Peyer's patch (tissue), 4 donors: Measurements from ENCODE around the gene ST6GALNAC4. TPM values are rescaled to one million over a fixed set of nuclear protein-coding genes. Genes with fewer than 3 reads are reported as not detected.

ENCODE experiments used
- DNase-seq, 3 donors: peaks; one replicate each; pipeline ENCODE4 v3.0.0-alpha.2; 2017 to 2019
- H3K27ac ChIP-seq, 4 donors: fragments of 200-600 bp; sonication (generic); one replicate each; pipeline ENCODE4 v1.5.1; 2016 to 2019
- H3K27me3 ChIP-seq, 2 donors: fragments of 200-600 bp; sonication (generic); one replicate each; pipeline ENCODE4 v1.5.1; 2019
- H3K36me3 ChIP-seq, 3 donors: fragments of 200-600 bp; sonication (generic); one replicate each; pipeline ENCODE4 v1.5.1; 2016 to 2019
- H3K4me1 ChIP-seq, 4 donors: fragments of 200-600 bp; sonication (generic); one replicate each; pipeline ENCODE4 v1.5.1; 2016 to 2019
- H3K4me3 ChIP-seq, 4 donors: fragments of 200-600 bp; sonication (generic); 1 replicate in 3 of 4; 2 replicates in 1 of 4; pipeline ENCODE4 v1.5.1; 2016 to 2019; ENCODE audit warnings: mild to moderate bottlenecking in 1 of 4
- H3K9me3 ChIP-seq, 4 donors: fragments of 200-600 bp; sonication (generic); one replicate each; pipeline ENCODE4 v1.5.1; 2016 to 2019; ENCODE audit warnings: mild to moderate bottlenecking in 1 of 4
- POLR2A ChIP-seq, 2 donors: fragments of 450-650 bp; IDR thresholded peaks; one replicate each; pipeline ENCODE4 v1.5.1; 2017; ENCODE audit warnings: antibody characterized with exemption in 2 of 2, mild to moderate bottlenecking in 2 of 2, moderate library complexity in 2 of 2
- total RNA-seq, 4 donors: library from RNA; depleted of rRNA; stranded (reverse); fragments of >200 nt; gene quantifications; one replicate each; pipeline ENCODE4 v1.1.0, GENCODE V29; 2016
- TF ChIP-seq, protein P1 (sequence below), 6 experiments: fragments of 450-650 bp in 4 of 6; fragments of 200-600 bp in 2 of 6; sonication (generic) in 1 of 6; IDR thresholded peaks; one replicate each; pipeline ENCODE4 v1.5.1; 2017 to 2019; ENCODE audit warnings: antibody characterized with exemption in 6 of 6, mild to moderate bottlenecking in 3 of 6, moderate library complexity in 1 of 6

Gene ST6GALNAC4
- total RNA-seq, 4 donors from 2014 or later: 39.9 to 119 (median 46.7) TPM

DNA sequence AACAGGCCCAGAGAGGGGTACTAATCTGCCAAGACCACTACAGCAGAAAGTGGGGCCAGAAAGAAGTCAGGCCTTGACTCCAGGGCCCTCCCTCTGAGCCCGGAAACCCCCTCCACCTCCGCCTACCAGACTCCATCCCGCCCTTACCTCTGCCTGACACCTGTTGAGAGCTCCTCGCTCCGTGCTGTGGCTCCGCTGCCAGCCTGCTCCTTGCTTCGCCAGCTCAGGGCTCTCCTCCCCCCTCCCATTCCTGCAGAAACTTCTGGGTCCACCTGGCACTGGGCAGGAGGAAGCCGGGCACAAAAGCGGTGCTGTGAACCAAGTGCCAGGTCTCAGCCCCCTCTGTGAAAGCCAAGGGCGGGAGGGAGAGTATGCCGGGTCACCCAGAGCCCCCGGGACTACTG lies 11.1 kb downstream of the ST6GALNAC4 start:
- Histone ChIP-seq H3K27me3 (no peaks in the 10 kb centered on the region), H3K4me1 (peaks cover 0 to 57% (median 46%) of the 10 kb centered on the region in 4 donors), H3K9me3 (no peaks in the 10 kb centered on the region), H3K36me3 (peaks cover 0 to 21% (median 0%) of the 10 kb centered on the region in 3 donors), H3K4me3 (peak overlapping the region in 3 of 4 donors; percentile 10 to 27 (median 16)), H3K27ac (peak overlapping the region; percentile 76 to 96 (median 88))
- peak in 2 of 3 donors; percentile 73 to 76 for DNase-seq
- TF ChIP-seq, protein P1, sequence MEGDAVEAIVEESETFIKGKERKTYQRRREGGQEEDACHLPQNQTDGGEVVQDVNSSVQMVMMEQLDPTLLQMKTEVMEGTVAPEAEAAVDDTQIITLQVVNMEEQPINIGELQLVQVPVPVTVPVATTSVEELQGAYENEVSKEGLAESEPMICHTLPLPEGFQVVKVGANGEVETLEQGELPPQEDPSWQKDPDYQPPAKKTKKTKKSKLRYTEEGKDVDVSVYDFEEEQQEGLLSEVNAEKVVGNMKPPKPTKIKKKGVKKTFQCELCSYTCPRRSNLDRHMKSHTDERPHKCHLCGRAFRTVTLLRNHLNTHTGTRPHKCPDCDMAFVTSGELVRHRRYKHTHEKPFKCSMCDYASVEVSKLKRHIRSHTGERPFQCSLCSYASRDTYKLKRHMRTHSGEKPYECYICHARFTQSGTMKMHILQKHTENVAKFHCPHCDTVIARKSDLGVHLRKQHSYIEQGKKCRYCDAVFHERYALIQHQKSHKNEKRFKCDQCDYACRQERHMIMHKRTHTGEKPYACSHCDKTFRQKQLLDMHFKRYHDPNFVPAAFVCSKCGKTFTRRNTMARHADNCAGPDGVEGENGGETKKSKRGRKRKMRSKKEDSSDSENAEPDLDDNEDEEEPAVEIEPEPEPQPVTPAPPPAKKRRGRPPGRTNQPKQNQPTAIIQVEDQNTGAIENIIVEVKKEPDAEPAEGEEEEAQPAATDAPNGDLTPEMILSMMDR (IDR thresholded peaks at IDR 0.05): no peak

DNA sequence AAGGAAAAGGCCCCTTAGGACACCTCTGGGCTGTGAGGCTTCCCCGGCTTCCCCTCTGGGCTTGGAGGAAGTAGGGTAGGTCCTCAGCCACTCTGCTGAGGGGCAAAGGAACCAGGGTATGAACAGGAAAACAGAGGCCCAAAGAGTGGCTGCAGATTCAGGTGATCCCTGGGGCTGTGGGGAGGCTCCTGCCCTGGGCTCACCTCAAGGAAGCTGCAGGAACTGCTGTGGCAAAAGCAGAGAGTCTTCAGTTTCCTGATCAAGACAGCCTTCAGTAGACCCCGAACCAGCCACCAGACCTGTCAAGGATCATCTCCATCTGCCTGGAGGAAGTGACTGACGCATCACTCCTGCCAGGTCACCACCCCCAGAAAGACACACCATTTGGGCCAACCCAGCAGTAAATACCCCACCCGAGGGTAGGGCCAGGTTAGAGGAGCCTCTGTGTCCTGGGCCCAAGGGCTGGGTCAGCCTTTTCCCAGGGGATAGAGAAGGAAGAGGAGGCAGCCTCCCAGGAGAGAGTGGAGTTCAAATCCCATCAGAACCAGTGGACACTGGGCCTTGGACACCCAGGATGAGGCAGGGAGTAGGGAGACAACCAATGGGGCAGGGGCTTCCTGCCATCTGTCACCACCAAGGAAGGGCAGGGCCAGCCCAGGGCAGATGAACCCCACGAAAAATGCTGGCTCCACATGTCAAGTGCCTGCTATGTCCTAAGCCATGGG lies 11.7 kb downstream of the ST6GALNAC4 start:
- no peak for TF ChIP-seq POLR2A (IDR thresholded peaks at IDR 0.05)
- TF ChIP-seq, protein P1 (IDR thresholded peaks at IDR 0.05): no peak
- peak overlapping the region; percentile 76 to 96 (median 88) for H3K27ac ChIP-seq
- H3K27me3 ChIP-seq: no peaks in the 10 kb centered on the region
- H3K4me1 ChIP-seq: peaks cover 0 to 57% (median 49%) of the 10 kb centered on the region in 4 donors
- H3K36me3 ChIP-seq: peaks cover 0 to 14% (median 0%) of the 10 kb centered on the region in 3 donors
- H3K4me3 ChIP-seq: peak overlapping the region; percentile 10 to 34 (median 18)
- DNase-seq: peak in 2 of 3 donors; percentile 67 to 78
- H3K9me3 ChIP-seq: no peaks in the 10 kb centered on the region

DNA sequence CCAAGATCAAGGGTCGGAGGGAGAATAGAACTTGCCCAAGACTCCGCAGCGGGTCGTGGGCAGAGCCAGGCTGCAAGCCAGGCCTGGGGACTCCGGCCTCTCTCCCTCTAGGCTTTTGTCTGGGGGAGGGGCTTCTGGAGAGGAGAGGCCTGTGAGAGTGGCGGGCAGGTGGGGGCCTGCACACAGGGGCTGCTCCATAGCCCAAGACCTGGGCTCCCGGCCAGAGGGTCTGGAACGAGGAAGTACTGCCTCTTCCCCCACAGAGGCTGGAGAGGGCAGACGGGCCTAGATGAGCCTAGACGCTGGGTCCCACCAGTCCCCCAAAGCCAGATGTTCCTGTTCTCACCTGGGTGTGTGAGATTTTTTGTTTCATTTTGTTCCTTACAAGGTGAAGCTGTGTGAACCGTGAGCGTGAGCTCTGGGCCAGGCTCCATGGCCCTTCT lies 12.3 kb downstream of the ST6GALNAC4 start:
- Histone ChIP-seq H3K27me3 (no peaks in the 10 kb centered on the region), H3K27ac (peak overlapping the region; percentile 76 to 96 (median 88)), H3K4me1 (peaks cover 0 to 57% (median 52%) of the 10 kb centered on the region in 4 donors), H3K36me3 (peaks cover 0 to 9% (median 0%) of the 10 kb centered on the region in 3 donors), H3K4me3 (peak overlapping the region; percentile 9 to 34 (median 16)), H3K9me3 (no peaks in the 10 kb centered on the region)
- DNase-seq: no peak
- no peak for TF ChIP-seq POLR2A (IDR thresholded peaks at IDR 0.05)

DNA sequence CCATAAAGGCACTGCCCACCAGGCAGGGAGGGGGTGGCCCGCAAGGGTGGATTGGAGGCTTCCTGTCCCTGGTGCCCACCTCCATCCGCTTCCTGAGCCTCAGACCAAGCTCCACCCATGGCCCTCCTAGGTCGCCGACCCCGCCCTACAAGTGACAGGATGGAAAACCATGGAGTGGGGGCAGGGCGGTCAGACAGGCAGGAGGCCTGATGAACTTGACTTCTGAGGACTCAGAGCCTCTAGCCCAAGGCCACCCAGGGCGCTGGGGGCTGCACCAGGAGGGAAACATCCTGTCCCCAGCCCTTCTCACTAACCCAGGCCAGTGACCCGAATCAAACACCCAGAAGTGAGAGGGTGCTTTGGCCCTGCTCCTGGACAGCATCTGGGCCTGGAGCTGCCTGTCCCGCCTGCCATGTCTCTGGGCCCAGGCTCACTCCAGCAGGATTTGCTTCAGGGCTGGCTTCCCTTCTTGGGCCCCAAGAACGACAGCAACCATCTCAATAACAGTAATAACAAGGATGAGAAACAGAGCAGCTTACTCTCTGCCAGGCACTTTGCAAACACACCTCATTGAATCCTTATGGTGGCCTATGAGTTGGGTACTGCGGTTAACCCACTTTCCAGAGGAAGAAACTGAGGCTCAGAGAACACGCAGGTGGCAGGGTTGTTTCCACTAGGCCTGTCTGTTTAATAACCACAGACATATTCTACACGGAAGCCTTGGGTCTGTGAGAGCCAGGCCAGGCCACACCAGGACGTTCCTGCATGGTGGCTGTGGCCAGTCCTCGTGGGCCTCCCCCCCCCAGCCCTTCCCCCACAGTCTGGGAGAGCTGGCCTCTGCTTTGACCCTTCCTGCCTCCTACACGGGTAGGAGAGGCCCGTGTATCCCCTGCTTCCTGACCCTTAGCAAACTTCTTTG lies 13.0 kb downstream of the ST6GALNAC4 start:
- Histone ChIP-seq H3K4me1 (peaks cover 0 to 59% (median 54%) of the 10 kb centered on the region in 4 donors), H3K27ac (peak overlapping the region; percentile 76 to 96 (median 88)), H3K27me3 (no peaks in the 10 kb centered on the region), H3K9me3 (no peaks in the 10 kb centered on the region), H3K36me3 (peaks cover 0 to 8% (median 0%) of the 10 kb centered on the region in 3 donors), H3K4me3 (peak overlapping the region in 3 of 4 donors; percentile 10 to 34 (median 22))
- DNase-seq: peak; percentile 73 to 96 (median 96)
- TF ChIP-seq POLR2A (IDR thresholded peaks at IDR 0.05): no peak
- TF ChIP-seq, protein P1 (IDR thresholded peaks at IDR 0.05): no peak

DNA sequence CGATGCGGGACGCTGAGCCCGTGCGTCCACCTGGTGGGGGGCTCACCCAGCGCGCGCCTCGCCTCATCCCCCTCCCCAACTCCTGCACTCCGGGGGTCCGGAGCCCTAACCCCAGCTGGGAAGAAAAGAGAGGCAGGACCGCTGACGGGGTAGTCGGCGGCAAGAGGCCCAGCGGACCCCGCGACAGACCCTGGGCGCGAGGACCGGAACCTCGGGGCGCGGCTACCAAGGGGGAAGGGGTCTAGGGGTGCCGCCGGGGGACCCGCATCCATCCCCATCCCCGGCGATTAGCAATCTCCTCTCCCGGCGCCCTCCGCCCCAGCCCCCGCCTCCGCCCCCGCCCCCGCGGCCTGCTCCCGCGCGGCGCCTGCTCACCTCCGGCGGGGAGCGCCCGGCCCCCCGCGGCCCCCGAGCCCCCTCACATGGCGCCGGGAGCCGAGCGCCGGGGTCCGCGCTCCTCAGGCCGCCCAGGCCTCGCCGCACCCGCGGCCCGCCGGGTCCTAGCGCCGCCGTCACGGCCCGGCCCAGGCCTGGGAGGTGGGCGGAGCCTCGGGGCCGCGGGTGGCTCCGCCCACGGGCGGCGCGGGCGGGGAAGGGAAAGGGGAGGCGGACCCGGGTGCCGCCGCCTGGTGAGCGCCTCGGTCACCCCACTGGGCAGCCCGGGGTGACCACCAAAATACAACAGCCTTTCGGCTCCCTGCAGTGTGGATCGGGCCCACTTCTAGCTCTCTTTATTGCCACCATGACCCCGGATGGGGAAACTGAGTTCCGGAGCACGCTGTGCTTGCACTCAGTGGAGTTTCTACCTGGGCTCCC lies 17.5 kb downstream of the ST6GALNAC4 start, which contains the start of gene ST6GALNAC6:
TSS of gene ST6GALNAC6 (minus strand) at position 476 of the 816 bp plus-strand sequence. CDS start 1,622 bp downstream, outside the sequence.
- no peaks in the 10 kb centered on the region for H3K9me3 ChIP-seq
- H3K27me3 ChIP-seq: no peaks in the 10 kb centered on the region
- peak; percentile 70 to 83 (median 78) for DNase-seq
- no peak for TF ChIP-seq POLR2A (IDR thresholded peaks at IDR 0.05)
- TF ChIP-seq, protein P1 (IDR thresholded peaks at IDR 0.05): peak in 1 of 6 experiments; percentile 3
- H3K4me1 ChIP-seq: peaks cover 0 to 59% (median 30%) of the 10 kb centered on the region in 4 donors
- H3K36me3 ChIP-seq: peaks cover 0 to 20% (median 0%) of the 10 kb centered on the region in 3 donors
- peak within 1 kb of the TSS; percentile 80 to 91 (median 88) for H3K27ac ChIP-seq
- H3K4me3 ChIP-seq: peak within 1 kb of the TSS; percentile 66 to 89 (median 76)
